ENCODE measurements around the gene ECT2L. TPM values are rescaled to one million over a fixed set of nuclear protein-coding genes. Genes with fewer than 3 reads are reported as not detected.

Gene ECT2L
- total and polyA plus RNA-seq, 2 of the 4 experiments (the other 2 are of a cell fraction) = not detected

DNA sequence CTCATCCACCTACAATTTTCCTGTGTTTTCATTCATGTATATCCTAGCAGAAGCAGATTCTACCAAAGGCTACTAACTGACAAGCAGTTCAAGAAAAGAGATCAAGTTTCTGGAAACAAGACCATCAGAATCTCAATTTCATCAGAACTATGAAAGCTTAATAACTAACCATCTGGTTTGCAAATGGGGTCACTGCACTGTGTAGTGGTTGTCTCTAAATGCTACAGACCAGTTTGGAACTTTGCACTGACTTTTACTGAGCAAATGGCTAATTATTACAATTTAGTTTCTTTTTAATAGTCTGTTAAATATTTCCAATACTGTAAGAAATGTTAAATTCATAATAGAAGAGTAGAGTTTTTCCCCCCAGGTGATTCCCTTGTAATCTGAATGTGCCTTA is 127.7 kb downstream of the ECT2L start:
- Histone ChIP-seq H3K56ac (ENCODE audit: extremely low read depth, insufficient read depth, low read length) (no peak overlapping the region), H4K20me1 (ENCODE audit: insufficient read depth, low read length) (no peaks in the 10 kb centered on the region), H2AK5ac (ENCODE audit: low read depth, low read length) (no peak overlapping the region), H3K14ac (replicated peaks; ENCODE audit: low read depth, low read length) (no peak overlapping the region), H3K27ac (ENCODE audit: insufficient read depth, low read length) (no peak overlapping the region), H3K9me3 (ENCODE audit: control insufficient read depth, insufficient read depth, low read length) (no peaks in the 10 kb centered on the region), H4K91ac (ENCODE audit: insufficient read depth, low read depth, low read length) (no peak overlapping the region), H3K18ac (ENCODE audit: low read depth, low read length) (no peak overlapping the region), H3K27me3 (ENCODE audit: control insufficient read depth, insufficient read depth, low read length) (no peaks in the 10 kb centered on the region), H3K79me1 (ENCODE audit: low read depth in 1 of 2, low read length in 2 of 2) (no peaks in the 10 kb centered on the region; a peak in 1 of 4 replicates), H2BK20ac (ENCODE audit: low read depth, low read length) (no peak overlapping the region), H3K4ac (ENCODE audit: low read depth, low read length) (no peak overlapping the region), H3K23ac (ENCODE audit: low read depth, low read length) (no peak overlapping the region), H4K5ac (ENCODE audit: low read depth, low read length) (no peak overlapping the region), H3K4me3 (ENCODE audit: insufficient read depth, low read depth, low read length) (no peak overlapping the region), H3K4me1 (ENCODE audit: control insufficient read depth, insufficient read depth, low read length) (no peaks in the 10 kb centered on the region), H3K4me2 (ENCODE audit: low read depth, low read length) (no peak overlapping the region), H3K9me1 (ENCODE audit: insufficient read depth, low read length) (no peaks in the 10 kb centered on the region), H2BK15ac (ENCODE audit: low read depth, low read length) (no peak overlapping the region), H3K9ac (ENCODE audit: low read depth, low read length) (no peak overlapping the region), H2BK5ac (ENCODE audit: low read depth, low read length, poor library complexity, severe bottlenecking) (no peak overlapping the region), H4K8ac (ENCODE audit: low read depth in 2 of 2, low read length in 2 of 2) (no peak overlapping the region), H2BK120ac (ENCODE audit: low read depth, low read length) (no peak overlapping the region), H2AK9ac (replicated peaks; ENCODE audit: low read depth, low read length, poor library complexity) (no peak overlapping the region), H3K36me3 (ENCODE audit: control insufficient read depth, insufficient read depth, low read length) (peaks cover 6% of the 10 kb centered on the region), H2AFZ (replicated peaks; ENCODE audit: low read length, poor library complexity) (no peak overlapping the region)
- intact Hi-C loops (cut with micrococcal nuclease) = no loop called here
- in situ Hi-C loops (cut with MboI; ENCODE audit: low sequenced_read_pairs) = no loop called here
- ATAC-seq (ENCODE audit: low read depth) (no peak), DNase-seq (no peak)
- BruUV-seq (replicated peaks) = no TSS peak
- TF ChIP-seq NFE2L2 (IDR thresholded peaks at IDR 0.05; ENCODE audit: low read depth, low read length) (no peak), CEBPB (IDR thresholded peaks at IDR 0.05; ENCODE audit: low read depth, low read length) (no peak), MXI1 (IDR thresholded peaks at IDR 0.05; ENCODE audit: borderline replicate concordance, low read depth, low read length) (no peak), RFX5 (IDR thresholded peaks at IDR 0.05; ENCODE audit: low read depth, low read length) (no peak), RCOR1 (IDR thresholded peaks at IDR 0.05; ENCODE audit: insufficient replicate concordance, low read length) (no peak), BHLHE40 (IDR thresholded peaks at IDR 0.05; ENCODE audit: low read depth, low read length) (no peak), USF2 (IDR thresholded peaks at IDR 0.05; ENCODE audit: low read depth, low read length) (no peak), MAFK (IDR thresholded peaks at IDR 0.05; ENCODE audit: low read depth, low read length) (no peak)
- dilution Hi-C loops (cut with HindIII; ENCODE audit: low sequenced_read_pairs, unreplicated experiment) = no loop called here
- POLR2A ChIA-PET (ENCODE audit: unreplicated experiment) = no interaction called here
- CTCF ChIA-PET = no interaction called here
